HG03159 (cell line): ENCODE data around the gene HOXC6.

Experiments used
- ATAC-seq: cut with Tn5 transposase; IDR thresholded peaks from one replicate; pipeline ENCODE4 v1.9.1; 2021; ENCODE audit warnings: mild to moderate bottlenecking, moderate library complexity; ENCODE audit not compliant: unreplicated experiment

The HOXC6 gene

GRCh38 chr12:54028314-54029201 is at the start of gene HOXC6:
Gene HOXC6, plus strand, starts transcription at chr12:54028440. Its CDS starts 82 bp downstream, at chr12:54028522.
- no peak for ATAC-seq

- no peak for ATAC-seq
Observed at GRCh38 chr12:53978477-53979356, 49.5 kb upstream of the HOXC6 start.

DNA sequence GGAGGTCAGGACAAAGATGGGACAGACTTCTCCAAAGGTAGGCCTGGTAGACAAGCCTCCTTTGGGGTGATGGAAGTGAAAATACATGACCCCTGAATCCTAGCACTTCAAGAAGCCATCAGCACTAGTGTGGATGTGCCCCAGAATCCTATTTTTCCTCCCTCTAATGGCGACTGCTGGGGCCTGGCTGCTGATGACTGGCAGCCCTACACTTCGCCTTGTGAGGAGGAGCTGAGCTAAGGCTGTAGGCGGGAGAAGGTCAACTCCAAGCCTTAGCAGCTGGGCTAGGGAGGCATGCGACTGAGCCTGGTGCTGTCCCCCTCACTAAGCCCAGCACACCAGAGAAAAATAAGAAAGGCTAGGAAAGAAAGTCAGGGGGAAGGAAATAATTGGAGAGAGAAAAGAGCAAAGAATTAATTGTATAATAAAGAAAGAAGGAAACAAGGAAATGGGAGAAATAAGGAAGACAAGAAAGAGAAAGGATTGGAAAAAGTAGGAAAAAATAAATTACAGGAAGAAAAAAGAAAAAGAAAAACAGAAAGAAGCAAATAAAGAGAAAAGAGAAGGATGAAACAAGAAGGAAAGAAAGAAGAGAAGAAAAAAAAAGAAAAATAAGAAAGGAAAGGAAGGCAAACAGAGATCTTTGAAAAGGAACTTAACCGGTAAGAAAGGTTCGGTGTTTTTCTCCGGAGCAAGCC is 48.0 kb upstream of the HOXC6 start:
- no peak for ATAC-seq

DNA sequence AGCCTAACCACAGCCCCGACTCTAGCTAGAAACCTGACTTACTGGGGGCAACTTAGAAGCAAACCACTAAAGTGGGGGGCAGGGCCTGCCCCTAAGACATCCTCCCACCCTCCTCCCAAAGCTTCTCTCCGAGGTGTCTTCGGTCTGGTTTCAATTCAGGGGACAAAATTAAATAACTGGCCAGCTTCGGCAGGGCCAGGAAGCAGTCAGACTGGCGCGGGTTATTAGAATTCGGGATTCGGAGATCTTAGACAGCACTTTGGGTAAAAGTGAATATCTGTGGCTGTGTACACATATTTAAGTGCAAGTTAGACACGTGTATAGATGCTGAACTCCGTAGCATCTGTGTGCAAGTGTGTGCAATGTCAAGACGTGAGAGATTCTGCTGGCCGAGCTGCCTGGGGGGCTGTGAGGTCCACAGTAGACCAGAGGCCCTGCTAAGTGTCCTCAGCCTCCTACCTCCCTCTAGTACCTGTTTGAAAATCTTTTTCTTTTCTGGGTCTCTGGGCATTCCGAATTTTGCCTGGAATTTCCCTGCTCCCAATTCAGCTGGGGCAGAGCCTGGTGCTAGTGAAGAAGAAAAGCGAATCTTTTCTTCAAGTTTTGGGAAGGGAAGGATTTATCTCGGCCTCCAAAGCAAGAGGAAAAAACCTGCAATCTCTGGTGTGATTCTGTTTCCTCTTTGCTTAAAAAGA is 47.3 kb upstream of the HOXC6 start:
- ATAC-seq: no peak

DNA sequence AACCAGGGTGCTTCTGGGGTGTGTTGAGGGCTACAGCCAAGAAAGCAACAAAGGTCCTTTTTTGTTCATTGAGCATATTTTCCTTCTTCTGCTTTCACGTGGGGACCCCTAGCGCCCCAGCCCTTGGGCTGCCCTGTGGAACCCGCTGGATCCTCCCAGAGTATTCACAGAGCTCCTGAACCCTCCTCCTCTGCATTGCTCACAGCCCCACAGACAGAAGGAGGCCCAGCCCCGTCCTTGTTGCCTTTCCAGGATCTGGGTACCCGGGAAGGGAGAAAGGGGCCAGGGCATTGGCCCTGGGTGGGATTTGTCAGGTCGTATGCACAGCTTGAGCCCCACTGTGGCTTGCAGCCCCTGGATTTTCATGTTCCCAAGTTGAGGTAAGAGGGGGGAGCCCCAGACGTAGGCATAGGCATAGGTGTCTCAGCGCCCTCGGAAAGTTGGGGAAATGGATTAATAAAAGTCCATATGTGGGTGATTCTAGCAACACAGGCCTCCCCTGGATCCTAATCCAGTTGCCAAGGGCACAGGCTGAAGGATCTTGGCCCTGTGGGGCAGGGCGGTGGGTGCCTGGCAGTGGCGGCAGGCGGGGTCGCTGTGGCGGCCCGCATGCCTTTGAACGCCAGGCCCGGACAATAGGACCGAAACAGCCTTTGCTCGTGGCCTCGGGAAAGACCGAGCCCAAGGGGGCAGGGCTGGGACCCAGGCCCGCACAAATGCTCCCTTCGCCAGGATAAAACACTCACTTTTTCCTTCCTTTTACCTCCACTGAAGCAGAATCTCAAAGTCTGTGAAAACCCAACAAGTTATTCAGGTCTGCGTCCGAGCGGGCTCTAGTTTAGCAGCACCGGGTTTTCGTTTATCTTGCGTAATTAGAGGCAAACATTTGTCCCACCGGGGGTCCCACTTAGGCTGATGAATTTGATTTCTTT is 46.3 kb upstream of the HOXC6 start:
- no peak for ATAC-seq

DNA sequence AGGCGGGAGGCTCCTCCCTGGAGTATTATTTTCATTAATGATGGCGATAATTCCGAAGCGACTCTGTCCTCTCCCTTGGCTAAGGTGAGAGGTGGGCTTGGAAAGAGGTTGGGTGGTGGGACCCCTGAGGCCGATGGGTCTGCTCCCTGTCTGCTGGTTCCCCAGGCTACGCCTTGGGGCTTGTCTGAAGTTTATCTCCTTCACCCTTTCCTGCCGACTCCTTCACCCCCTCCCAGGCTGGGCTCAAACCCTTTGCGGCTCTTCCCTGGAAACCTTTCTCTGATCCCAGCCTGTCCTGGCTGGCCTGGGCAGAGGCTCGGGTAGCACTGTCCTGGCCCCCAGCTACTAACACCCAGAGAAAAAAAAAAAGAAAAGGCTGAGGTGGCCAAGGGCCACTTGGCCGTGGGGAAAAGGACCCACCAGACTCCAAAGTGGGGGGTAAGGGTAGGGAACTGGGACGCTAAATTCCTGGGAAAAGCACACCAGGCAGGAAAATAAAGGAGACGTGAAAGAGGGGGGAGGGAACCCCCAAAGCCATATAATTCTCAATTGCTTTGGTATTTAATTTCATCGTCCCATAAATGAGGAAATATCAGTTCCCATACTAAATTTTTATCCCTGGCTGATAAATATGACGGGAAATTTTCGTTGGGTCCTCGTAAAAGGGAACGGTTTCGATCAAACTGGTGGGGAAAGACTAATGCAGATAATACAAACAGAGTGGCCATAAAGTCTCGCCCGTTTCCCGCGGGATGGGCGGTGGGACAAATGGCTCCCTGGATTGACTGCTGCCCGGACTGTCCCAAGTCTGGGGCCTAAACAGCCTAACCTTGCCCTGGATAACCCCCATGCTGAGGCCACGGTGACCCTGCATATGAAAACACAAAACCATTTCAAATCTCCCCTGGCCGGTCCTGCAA is 45.3 kb upstream of the HOXC6 start:
- no peak for ATAC-seq

- ATAC-seq: no peak
Observed at GRCh38 chr12:53983568-53983949, 44.7 kb upstream of the HOXC6 start.

GRCh38 chr12:53983950-53984572 is 44.2 kb upstream of the HOXC6 start:
- no peak for ATAC-seq

- no peak for ATAC-seq
Observed at GRCh38 chr12:53984901-53985691, 43.1 kb upstream of the HOXC6 start, which contains the start of gene HOXC10. Gene HOXC10, plus strand, starts transcription at chr12:53985146. Its CDS starts 114 bp downstream, at chr12:53985260.

- no peak for ATAC-seq
Observed at GRCh38 chr12:53985692-53985993, 42.6 kb upstream of the HOXC6 start.

DNA sequence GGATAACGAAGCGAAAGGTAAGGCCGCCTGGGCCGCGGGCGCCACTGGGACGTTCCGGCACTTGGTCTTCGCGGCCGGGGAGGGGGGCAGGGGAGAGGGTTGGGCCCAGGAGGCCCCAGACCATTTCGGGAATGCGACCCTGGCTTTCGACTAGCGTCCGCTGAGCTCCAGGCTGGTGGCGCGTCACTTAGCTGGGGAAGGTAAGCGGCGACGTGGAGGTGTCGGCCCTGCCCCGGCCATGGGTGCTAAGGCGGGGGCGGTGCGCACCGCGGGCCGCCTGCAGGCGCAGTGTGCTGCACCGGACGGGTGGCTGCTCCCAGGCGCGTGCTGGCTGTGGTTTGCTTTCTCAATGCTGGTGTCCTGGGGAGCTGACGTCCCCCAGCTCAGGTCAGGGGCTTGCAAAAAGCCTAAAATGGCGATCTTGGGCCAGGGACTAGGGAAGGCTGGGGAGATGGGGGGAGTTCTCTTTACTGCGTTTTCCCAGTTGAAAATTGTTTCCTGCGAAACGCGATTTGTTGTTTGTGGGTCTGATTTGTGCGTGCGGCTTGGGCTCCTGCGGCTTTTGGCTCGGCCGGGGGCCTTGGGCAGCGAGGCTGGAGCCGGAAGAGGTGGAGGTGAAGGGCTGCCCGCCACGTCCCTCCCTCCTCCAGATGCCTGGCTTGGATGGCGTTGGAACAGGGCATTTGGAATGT is 42.1 kb upstream of the HOXC6 start:
- no peak for ATAC-seq

- ATAC-seq: no peak
Observed at GRCh38 chr12:53986686-53987483, 41.4 kb upstream of the HOXC6 start.

DNA sequence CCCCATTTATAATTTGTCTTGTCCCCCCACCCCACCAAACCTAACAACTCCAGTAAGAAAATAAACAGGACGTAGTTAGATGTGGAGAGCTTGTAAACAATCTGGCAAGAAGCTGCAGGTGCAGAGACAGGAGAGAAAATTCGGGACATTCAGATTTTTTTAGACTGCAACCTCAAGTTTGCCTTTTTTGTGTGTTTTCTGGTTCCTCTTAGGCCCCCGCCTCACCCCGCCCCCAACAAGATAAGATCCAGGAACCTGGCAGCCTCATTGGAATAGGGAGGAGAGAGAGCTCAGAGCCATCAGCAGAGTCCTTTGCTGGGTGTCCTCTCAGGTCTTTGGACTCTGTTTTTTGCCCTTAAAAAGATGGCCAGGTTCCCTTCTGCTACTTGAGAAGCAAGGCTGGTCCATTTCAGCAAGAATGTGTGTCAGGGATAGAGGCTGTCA is 40.4 kb upstream of the HOXC6 start:
- no peak for ATAC-seq

- no peak for ATAC-seq
Observed at GRCh38 chr12:53988541-53989226, 39.6 kb upstream of the HOXC6 start.
